ENCODE measurements around the gene PRRC2A. TPM values are rescaled to one million over a fixed set of nuclear protein-coding genes. Genes with fewer than 3 reads are reported as not detected.

Gene PRRC2A
- polyA plus RNA-seq, 1 donor: 133 TPM

DNA sequence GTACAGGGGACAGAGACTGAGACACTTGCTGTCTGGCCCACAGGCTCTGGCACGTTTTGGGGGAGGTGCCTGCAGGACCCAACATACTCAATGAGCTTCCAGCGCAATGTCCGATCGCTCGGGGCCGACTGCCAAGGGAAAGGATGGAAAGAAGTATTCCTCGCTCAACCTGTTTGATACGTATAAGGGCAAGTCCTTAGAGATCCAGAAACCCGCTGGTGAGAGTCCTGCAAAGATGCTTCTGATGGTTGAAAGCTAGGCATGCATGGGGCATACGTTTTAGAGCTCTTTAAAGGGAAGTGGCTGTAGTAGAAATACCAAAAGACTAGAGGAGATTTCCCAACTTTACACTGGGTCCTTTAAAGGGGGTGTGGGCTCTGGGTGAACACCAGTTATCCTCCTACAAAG is 2.2 kb downstream of the PRRC2A start:
- no peak for DNase-seq (ENCODE audit: low read depth)

- no peak for DNase-seq (ENCODE audit: low read depth)
Observed at GRCh38 chr6:31624070-31624469, 3.6 kb downstream of the PRRC2A start.

DNA sequence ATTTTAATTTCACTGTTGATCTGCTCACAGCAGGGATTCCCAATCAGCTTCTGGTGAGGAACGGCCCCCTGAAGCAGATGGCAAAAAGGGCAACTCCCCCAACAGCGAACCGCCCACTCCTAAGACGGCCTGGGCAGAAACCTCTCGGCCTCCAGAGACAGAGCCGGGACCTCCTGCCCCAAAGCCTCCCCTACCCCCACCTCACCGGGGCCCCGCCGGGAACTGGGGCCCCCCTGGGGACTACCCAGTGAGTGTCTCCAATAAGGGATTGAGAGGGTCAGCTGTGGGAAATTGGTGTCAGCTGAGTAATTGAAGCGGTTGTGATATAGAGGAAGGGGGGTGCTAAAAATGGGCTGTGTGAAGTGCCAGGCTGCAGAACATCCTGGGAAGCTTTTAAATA is 6.4 kb downstream of the PRRC2A start:
- no peak for DNase-seq (ENCODE audit: low read depth)

DNA sequence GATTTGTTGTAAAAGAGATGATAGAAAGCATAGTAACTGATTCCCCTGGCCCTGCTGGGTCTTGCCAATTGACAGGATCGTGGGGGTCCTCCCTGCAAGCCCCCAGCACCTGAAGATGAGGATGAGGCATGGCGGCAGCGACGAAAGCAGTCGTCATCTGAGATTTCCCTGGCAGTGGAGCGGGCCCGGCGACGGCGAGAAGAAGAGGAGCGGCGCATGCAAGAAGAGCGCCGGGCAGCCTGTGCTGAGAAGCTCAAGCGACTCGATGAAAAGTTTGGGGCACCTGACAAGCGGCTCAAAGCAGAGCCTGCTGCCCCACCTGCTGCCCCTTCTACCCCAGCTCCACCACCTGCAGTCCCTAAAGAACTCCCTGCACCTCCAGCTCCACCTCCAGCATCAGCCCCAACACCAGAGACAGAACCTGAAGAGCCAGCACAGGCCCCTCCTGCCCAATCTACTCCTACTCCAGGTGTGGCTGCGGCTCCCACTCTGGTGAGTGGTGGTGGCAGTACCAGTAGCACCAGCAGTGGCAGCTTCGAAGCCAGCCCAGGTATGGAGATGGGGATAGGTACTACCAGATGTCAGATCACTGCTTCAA is 7.3 kb downstream of the PRRC2A start:
- no peak for DNase-seq (ENCODE audit: low read depth)

GRCh38 chr6:31629014-31629413 is 8.5 kb downstream of the PRRC2A start:
- DNase-seq (ENCODE audit: low read depth): no peak

GRCh38 chr6:31630177-31630934 is 9.8 kb downstream of the PRRC2A start:
- DNase-seq (ENCODE audit: low read depth): no peak

- no peak for DNase-seq (ENCODE audit: low read depth)
Observed at GRCh38 chr6:31631209-31631608, 10.7 kb downstream of the PRRC2A start.

- no peak for DNase-seq (ENCODE audit: low read depth)
Observed at GRCh38 chr6:31631681-31632278, 11.3 kb downstream of the PRRC2A start.

- no peak for DNase-seq (ENCODE audit: low read depth)
Observed at GRCh38 chr6:31632279-31632946, 11.9 kb downstream of the PRRC2A start.

DNA sequence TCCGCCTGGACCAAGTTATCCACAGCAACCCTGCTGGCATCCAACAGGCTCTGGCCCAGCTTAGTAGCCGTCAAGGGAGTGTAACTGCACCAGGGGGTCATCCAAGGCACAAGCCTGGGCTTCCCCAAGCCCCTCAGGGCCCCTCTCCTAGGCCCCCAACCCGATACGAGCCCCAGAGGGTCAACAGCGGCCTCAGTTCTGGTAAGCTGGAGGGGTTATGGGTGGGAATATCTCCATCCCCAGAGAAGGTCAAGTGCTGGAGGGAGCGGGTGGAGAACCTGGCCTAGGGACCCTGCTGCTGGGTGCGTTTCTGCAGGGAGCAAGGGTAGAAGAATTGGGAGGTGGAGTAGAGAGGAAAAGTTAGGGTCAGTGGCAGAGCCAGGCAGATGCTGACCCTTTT is 12.9 kb downstream of the PRRC2A start:
- DNase-seq (ENCODE audit: low read depth): no peak

GRCh38 chr6:31634131-31634530 is 13.6 kb downstream of the PRRC2A start:
- no peak for DNase-seq (ENCODE audit: low read depth)

GRCh38 chr6:31634969-31635575 is 14.6 kb downstream of the PRRC2A start:
- DNase-seq (ENCODE audit: low read depth): no peak

DNA sequence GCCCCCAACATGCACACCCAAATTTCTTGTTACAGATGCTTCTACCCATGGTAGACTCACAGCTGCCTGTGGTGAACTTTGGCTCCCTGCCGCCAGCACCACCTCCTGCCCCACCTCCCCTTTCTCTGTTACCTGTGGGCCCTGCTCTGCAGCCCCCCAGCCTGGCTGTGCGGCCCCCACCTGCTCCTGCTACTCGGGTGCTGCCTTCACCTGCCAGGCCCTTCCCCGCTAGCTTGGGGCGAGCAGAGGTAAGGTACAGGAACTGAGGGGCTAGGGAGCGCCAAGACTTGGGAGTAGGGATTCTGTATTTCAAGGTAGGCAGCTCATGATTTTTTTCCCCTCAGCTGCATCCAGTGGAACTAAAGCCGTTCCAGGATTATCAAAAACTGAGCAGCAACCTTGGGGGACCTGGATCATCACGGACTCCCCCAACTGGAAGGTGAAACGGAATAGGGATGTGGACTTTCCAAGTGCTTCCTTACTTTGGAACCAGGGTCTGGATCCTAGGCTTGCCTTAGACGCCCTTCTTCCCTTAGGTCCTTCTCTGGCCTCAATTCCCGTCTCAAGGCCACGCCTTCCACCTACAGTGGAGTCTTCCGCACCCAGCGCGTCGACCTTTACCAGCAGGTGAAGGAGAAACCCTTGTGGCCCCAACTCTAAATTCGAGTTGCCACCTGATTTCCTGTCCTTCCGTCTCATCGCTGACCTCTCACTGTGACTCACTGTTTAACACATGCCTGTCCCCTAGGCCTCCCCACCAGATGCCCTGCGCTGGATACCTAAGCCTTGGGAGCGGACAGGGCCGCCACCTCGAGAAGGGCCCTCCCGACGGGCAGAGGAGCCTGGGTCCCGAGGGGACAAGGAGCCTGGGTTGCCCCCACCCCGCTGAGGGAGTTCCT is 16.4 kb downstream of the PRRC2A start:
- no peak for DNase-seq (ENCODE audit: low read depth)

GRCh38 chr6:31639043-31639442 is 18.5 kb downstream of the PRRC2A start:
- DNase-seq (ENCODE audit: low read depth): no peak

- DNase-seq (ENCODE audit: low read depth): no peak
Observed at GRCh38 chr6:31639449-31639861, 18.9 kb downstream of the PRRC2A start.

DNA sequence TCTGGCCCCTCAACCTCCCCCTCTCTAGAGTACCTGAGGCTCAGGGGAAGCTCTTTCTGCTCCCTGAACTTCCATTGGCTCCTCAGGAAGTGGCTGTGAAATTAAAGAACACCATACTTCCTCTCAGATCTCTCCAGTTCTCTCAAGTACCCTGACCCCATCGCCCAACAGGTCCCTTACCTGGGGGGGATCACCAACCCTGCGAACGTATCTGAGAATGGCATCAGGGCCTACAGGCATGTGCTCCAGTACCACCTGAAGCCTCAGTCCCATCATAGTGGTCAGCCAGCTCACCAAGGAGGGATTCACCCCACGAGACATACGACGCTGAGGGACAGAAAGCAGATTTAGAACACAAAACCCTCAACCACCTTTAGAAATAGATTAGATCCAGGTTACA is 20.1 kb downstream of the PRRC2A start:
- no peak for DNase-seq (ENCODE audit: low read depth)

GRCh38 chr6:31641370-31641769 is 20.9 kb downstream of the PRRC2A start:
- no peak for DNase-seq (ENCODE audit: low read depth)

DNA sequence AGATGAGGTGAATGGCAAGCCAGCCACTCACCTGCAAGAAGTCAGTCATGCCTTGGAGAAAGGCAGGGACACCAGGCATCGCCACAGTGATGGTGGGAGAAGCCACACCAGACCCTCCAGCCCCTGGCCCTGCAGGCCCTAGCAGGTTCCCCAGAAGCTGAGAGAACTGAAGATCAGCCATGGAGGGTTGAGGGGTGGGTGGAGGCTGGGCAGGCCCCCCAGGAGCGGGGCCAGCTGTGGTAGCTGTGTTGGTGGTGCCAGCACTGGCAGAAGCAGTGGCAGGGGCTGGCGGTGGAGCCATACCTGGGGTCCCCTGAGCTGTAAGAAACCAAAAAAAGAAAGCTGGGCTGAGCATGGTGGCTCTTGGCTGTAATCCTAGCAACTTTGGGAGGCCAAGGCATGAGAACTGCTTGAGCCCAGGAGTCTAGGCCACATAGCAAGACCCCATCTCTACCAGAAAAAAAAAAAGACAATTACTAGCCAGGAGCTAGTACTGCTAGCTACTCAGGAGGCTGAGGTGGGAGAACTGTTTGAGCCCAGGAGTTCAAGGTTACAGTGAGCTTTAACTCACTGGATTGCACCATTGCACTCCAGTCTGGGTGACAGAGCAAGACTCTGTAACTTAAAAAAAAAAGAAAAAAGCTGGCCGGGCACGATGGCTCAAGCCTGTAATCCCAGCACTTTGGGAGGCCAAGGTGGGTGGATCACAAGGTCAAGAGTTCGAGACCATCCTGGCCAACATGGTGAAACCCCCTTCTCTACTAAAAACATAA is 22.5 kb downstream of the PRRC2A start:
- DNase-seq (ENCODE audit: low read depth): no peak

- DNase-seq (ENCODE audit: low read depth): no peak
Observed at GRCh38 chr6:31643818-31644454, 23.4 kb downstream of the PRRC2A start.

GRCh38 chr6:31645325-31645724 is 24.8 kb downstream of the PRRC2A start:
- no peak for DNase-seq (ENCODE audit: low read depth)
